Measurements from ENCODE around the gene MTURN. TPM values are rescaled to one million over a fixed set of nuclear protein-coding genes. Genes with fewer than 3 reads are reported as not detected.
A peak's percentile ranks its signal among the peaks of the same experiment; 100 is the strongest.

The MTURN gene
- 12.6 and 18.0 TPM in 2 replicates for total RNA-seq (ENCODE audit: low replicate concordance)

- Histone ChIP-seq H4K20me1 (ENCODE audit: low read depth) (peaks cover 10% of the 10 kb centered on the region), H3K9ac (no peak within 1 kb of the TSS), H3K4me2 (peak within 1 kb of the TSS; percentile 83), H2AFZ (replicated peaks) (peak within 1 kb of the TSS; percentile 78), H3K9me3 (ENCODE audit: low read depth) (no peaks in the 10 kb centered on the region), H3K27me3 (peaks cover 36% of the 10 kb centered on the region), H3K4me3 (peak within 1 kb of the TSS; percentile 82), H3K79me2 (ENCODE audit: low read depth) (peaks cover 3% of the 10 kb centered on the region), H3K27ac (no peak within 1 kb of the TSS), H3F3A (ENCODE audit: low read depth) (peaks cover 16% of the 10 kb centered on the region), H3K36me3 (no peaks in the 10 kb centered on the region), H3K4me1 (peaks cover 4% of the 10 kb centered on the region)
- DNase-seq (ENCODE audit: low spot score), result peak; percentile 97
- Mint-ChIP-seq H3K4me3 (peak within 1 kb of the TSS; percentile 95), H3K9me3 (no peaks in the 10 kb centered on the region), H3K27me3 (ENCODE audit: insufficient read depth, low read depth) (peaks cover 5% of the 10 kb centered on the region), H3K4me1 (peaks cover 4% of the 10 kb centered on the region), H3K36me3 (no peaks in the 10 kb centered on the region), H3K27ac (peak within 1 kb of the TSS; percentile 38)
- TF ChIP-seq CTCF (IDR thresholded peaks at IDR 0.05) (no peak), EZH2phosphoT487 (IDR thresholded peaks at IDR 0.05) (no peak), EZH2 (IDR thresholded peaks at IDR 0.05) (no peak)
Observed at GRCh38 chr7:30134611-30135300, at the start of gene MTURN. MTURN (plus strand) TSS chr7:30134986; CDS start chr7:30135137, 151 bp downstream.

GRCh38 chr7:30086529-30086928, 48.3 kb upstream of the MTURN start:
- no peak overlapping the region for H3K27ac Mint-ChIP-seq
- H3K4me3 Mint-ChIP-seq, result no peak overlapping the region
- no peaks in the 10 kb centered on the region for H3K9me3 ChIP-seq (ENCODE audit: low read depth)
- H3K4me2 ChIP-seq, result no peak overlapping the region
- H3K4me3 ChIP-seq, result no peak overlapping the region
- no peak overlapping the region for H3K27ac ChIP-seq
- no peak overlapping the region for H3K9ac ChIP-seq
- no peak for DNase-seq (ENCODE audit: low spot score)
- H3K27me3 Mint-ChIP-seq (ENCODE audit: insufficient read depth, low read depth), result no peaks in the 10 kb centered on the region
- H3K79me2 ChIP-seq (ENCODE audit: low read depth), result no peaks in the 10 kb centered on the region
- peaks cover 7% of the 10 kb centered on the region for H3K36me3 ChIP-seq
- H3K4me1 ChIP-seq, result no peaks in the 10 kb centered on the region
- H2AFZ ChIP-seq (replicated peaks), result no peak overlapping the region
- H4K20me1 ChIP-seq (ENCODE audit: low read depth), result no peaks in the 10 kb centered on the region
- H3K27me3 ChIP-seq, result no peaks in the 10 kb centered on the region
- no peaks in the 10 kb centered on the region for H3F3A ChIP-seq (ENCODE audit: low read depth)
- H3K36me3 Mint-ChIP-seq, result peaks cover 24% of the 10 kb centered on the region
- H3K4me1 Mint-ChIP-seq, result no peaks in the 10 kb centered on the region
- TF ChIP-seq EZH2phosphoT487 (IDR thresholded peaks at IDR 0.05), result no peak
- no peak for TF ChIP-seq CTCF (IDR thresholded peaks at IDR 0.05)
- TF ChIP-seq EZH2 (IDR thresholded peaks at IDR 0.05), result no peak
- no peaks in the 10 kb centered on the region for H3K9me3 Mint-ChIP-seq

- H3K36me3 ChIP-seq, result peaks cover 7% of the 10 kb centered on the region
- no peaks in the 10 kb centered on the region for H3K27me3 ChIP-seq
- H3F3A ChIP-seq (ENCODE audit: low read depth), result no peaks in the 10 kb centered on the region
- Mint-ChIP-seq H3K27ac (no peak overlapping the region), H3K4me3 (no peak overlapping the region), H3K36me3 (peaks cover 20% of the 10 kb centered on the region), H3K4me1 (no peaks in the 10 kb centered on the region), H3K9me3 (no peaks in the 10 kb centered on the region), H3K27me3 (ENCODE audit: insufficient read depth, low read depth) (no peaks in the 10 kb centered on the region)
- TF ChIP-seq EZH2phosphoT487 (IDR thresholded peaks at IDR 0.05) (no peak), CTCF (IDR thresholded peaks at IDR 0.05) (no peak), EZH2 (IDR thresholded peaks at IDR 0.05) (no peak)
- H3K9ac ChIP-seq, result no peak overlapping the region
- no peaks in the 10 kb centered on the region for H3K4me1 ChIP-seq
- no peak overlapping the region for H2AFZ ChIP-seq (replicated peaks)
- no peak overlapping the region for H3K4me3 ChIP-seq
- H3K27ac ChIP-seq, result no peak overlapping the region
- H3K79me2 ChIP-seq (ENCODE audit: low read depth), result no peaks in the 10 kb centered on the region
- no peaks in the 10 kb centered on the region for H4K20me1 ChIP-seq (ENCODE audit: low read depth)
- H3K4me2 ChIP-seq, result no peak overlapping the region
- no peaks in the 10 kb centered on the region for H3K9me3 ChIP-seq (ENCODE audit: low read depth)
- no peak for DNase-seq (ENCODE audit: low spot score)
Observed at GRCh38 chr7:30087371-30087770, 47.4 kb upstream of the MTURN start.

Measured in neural progenitor cell (in vitro differentiated cells).